Thyroid gland (tissue), 4 donors: ENCODE results near the gene ABCC1. TPM values are rescaled to one million over a fixed set of nuclear protein-coding genes. Genes with fewer than 3 reads are reported as not detected.

Experiments
- DNase-seq, 2 donors: peaks; one replicate each; pipeline ENCODE4 v3.0.0-alpha.2; 2019
- H3K27ac ChIP-seq, 3 donors: fragments of 200-600 bp; sonication (generic); 1 replicate in 2 of 3; 2 replicates in 1 of 3; pipeline ENCODE4 v1.5.1; 2016 to 2019; ENCODE audit warnings: mild to moderate bottlenecking in 1 of 3, moderate library complexity in 1 of 3
- H3K27me3 ChIP-seq: fragments of 200-600 bp; sonication (generic); one replicate; pipeline ENCODE4 v1.5.1; 2019
- H3K36me3 ChIP-seq, 2 donors: fragments of 200-600 bp; sonication (generic); one replicate each; pipeline ENCODE4 v1.5.1; 2016 to 2019
- H3K4me1 ChIP-seq, 2 donors: fragments of 200-600 bp; sonication (generic); one replicate each; pipeline ENCODE4 v1.5.1; 2017 to 2019
- H3K4me3 ChIP-seq, 3 donors: fragments of 200-600 bp; sonication (generic); replicated peaks in 1 of 3; 1 replicate in 2 of 3; 2 replicates in 1 of 3; pipeline ENCODE4 v1.5.1; 2016; ENCODE audit warnings: mild to moderate bottlenecking in 1 of 3
- H3K9me3 ChIP-seq: fragments of 200-600 bp; sonication (generic); one replicate; pipeline ENCODE4 v1.5.1; 2017
- POLR2A ChIP-seq, 2 donors: fragments of 450-650 bp; IDR thresholded peaks; one replicate each; pipeline ENCODE4 v1.6.1; 2017; ENCODE audit warnings: antibody characterized with exemption in 2 of 2, mild to moderate bottlenecking in 2 of 2, moderate library complexity in 1 of 2
- WGBS, 2 donors: methylation state at CpG; one replicate each; pipeline ENCODE4 v1.1.5; 2017; 5-methylcytosine and 5-hydroxymethylcytosine counted together
- intact Hi-C: fragments of 100-400 bp; cut with DNase I; formaldehyde crosslinking; loops from one replicate; pipeline ENCODE4 v1.15.1; 2023
- total RNA-seq, 4 donors: library from RNA; depleted of rRNA; stranded (reverse); fragments of >200 nt; gene quantifications; one replicate each; pipeline ENCODE4 v1.2.3, GENCODE V29; 2016
- TF ChIP-seq, protein P1 (sequence below), 6 experiments: fragments of 200-600 bp in 3 of 6; fragments of 450-650 bp in 3 of 6; sonication (generic) in 3 of 6; IDR thresholded peaks; one replicate each; pipeline ENCODE4 v1.5.1; 2016 to 2019; ENCODE audit warnings: antibody characterized with exemption in 6 of 6, mild to moderate bottlenecking in 2 of 6, inconsistent platforms in 1 of 6, moderate library complexity in 1 of 6

Gene ABCC1
- total RNA-seq, 4 donors from 2014 or later, result 42.7 to 76.7 (median 70.1) TPM

DNA sequence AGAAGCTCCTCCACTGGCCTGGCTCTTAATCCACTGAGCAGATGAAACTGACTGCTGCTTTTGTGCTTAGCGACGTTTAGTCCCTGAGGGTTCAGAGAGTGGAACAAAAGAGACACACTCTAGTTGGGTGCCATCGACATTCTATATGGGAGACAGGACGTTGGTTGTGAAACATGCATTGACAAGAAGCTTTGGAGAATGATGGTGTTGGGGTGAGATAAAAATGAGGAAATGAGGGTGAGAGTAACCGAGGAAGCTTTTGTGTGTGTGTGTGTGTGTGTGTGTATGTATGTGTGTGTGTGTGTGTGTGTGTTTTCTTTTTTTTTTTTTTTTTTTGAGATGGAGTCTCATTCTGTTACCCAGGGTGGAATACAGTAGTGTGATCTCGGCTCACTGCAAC lies 89.5 kb downstream of the ABCC1 start:
- Histone ChIP-seq H3K9me3 (no peaks in the 10 kb centered on the region), H3K27ac (peak overlapping the region in 2 of 3 donors; percentile 39 to 64), H3K4me1 (peaks cover 18 to 33% of the 10 kb centered on the region in 2 donors), H3K27me3 (no peaks in the 10 kb centered on the region), H3K36me3 (peaks cover 27 to 30% of the 10 kb centered on the region in 2 donors), H3K4me3 (no peak overlapping the region)
- intact Hi-C loops, result loop anchor here (10.0 kb wide), 1 partner anchor 46 kb away; no protein-coding TSS in a partner anchor
- 78 to 89% methylated on average over 6 of the region's 6 CpGs for WGBS, 2 donors
- no peak for TF ChIP-seq POLR2A (IDR thresholded peaks at IDR 0.05)
- TF ChIP-seq, protein P1, sequence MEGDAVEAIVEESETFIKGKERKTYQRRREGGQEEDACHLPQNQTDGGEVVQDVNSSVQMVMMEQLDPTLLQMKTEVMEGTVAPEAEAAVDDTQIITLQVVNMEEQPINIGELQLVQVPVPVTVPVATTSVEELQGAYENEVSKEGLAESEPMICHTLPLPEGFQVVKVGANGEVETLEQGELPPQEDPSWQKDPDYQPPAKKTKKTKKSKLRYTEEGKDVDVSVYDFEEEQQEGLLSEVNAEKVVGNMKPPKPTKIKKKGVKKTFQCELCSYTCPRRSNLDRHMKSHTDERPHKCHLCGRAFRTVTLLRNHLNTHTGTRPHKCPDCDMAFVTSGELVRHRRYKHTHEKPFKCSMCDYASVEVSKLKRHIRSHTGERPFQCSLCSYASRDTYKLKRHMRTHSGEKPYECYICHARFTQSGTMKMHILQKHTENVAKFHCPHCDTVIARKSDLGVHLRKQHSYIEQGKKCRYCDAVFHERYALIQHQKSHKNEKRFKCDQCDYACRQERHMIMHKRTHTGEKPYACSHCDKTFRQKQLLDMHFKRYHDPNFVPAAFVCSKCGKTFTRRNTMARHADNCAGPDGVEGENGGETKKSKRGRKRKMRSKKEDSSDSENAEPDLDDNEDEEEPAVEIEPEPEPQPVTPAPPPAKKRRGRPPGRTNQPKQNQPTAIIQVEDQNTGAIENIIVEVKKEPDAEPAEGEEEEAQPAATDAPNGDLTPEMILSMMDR (IDR thresholded peaks at IDR 0.05), result no peak
- no peak for DNase-seq

DNA sequence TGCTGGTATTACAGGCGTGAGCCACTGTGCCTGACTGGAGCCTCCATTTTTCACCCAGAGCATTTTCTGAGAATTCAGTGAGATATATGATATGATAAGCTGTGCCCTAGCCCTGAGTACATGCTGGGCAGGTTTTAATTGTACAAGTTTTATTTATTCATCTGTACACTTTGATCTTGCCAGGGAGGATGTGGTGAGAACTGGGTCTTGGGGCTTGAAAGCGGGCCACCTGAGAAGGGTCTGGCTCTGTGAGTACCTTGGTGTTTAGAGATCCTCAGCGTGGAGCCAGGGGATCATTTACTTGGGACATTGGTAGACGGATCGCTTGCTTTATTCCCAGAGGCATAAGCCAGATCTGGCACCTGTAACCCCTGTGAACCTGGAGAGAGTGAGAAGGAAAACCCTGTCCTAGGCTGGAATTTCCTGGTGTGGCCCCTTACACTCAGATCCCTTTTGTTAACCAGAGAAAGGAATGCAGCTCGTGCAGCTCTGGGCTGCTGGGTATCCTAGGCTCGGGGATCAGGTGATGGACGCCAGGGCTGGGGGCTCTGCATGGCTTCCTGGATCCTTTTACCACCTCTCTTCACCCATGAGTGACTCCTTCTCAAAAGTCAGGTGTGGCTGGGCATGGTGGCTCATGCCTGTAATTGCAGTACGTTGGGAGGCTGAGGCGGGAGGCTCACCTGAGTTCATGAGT lies 91.9 kb downstream of the ABCC1 start:
- peaks cover 36 to 40% of the 10 kb centered on the region in 2 donors for H3K36me3 ChIP-seq
- WGBS, 2 donors, result 90 to 95% methylated on average over 10 of the region's 10 CpGs
- intact Hi-C loops, result no loop called here
- H3K27me3 ChIP-seq, result no peaks in the 10 kb centered on the region
- no peak for DNase-seq
- no peaks in the 10 kb centered on the region for H3K9me3 ChIP-seq
- H3K4me3 ChIP-seq, result no peak overlapping the region
- peak overlapping the region in 1 of 3 donors; percentile 70 for H3K27ac ChIP-seq
- TF ChIP-seq, protein P1 (IDR thresholded peaks at IDR 0.05), result no peak
- TF ChIP-seq POLR2A (IDR thresholded peaks at IDR 0.05), result no peak
- peaks cover 20 to 36% of the 10 kb centered on the region in 2 donors for H3K4me1 ChIP-seq

DNA sequence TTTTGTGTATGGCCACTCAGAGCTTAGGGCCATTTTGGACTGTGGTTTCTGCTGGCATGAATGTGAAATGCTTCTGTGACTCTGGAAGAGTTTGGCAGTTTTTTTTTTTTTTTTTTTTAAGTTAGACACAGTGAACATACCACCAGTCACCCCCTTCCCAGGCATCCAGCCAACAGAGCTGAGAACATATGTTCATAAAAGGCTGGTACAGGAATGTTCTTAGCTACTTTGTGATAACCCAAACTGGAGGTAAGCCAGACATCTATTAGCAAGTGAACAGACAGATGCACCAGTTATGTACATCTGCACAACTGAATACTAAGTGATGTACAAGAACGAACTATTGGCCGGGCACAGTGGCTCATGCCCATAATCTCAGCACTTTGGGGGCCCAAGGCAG lies 92.7 kb downstream of the ABCC1 start:
- Histone ChIP-seq H3K9me3 (no peaks in the 10 kb centered on the region), H3K27ac (peak overlapping the region in 1 of 3 donors; percentile 70), H3K27me3 (no peaks in the 10 kb centered on the region), H3K4me1 (peaks cover 20 to 36% of the 10 kb centered on the region in 2 donors), H3K4me3 (no peak overlapping the region), H3K36me3 (peaks cover 36 to 40% of the 10 kb centered on the region in 2 donors)
- DNase-seq, result peak; percentile 54 to 63
- no peak for TF ChIP-seq POLR2A (IDR thresholded peaks at IDR 0.05)
- TF ChIP-seq, protein P1 (IDR thresholded peaks at IDR 0.05), result no peak
- intact Hi-C loops, result no loop called here
- WGBS, 2 donors, result 90 to 96% methylated on average over 2 of the region's 2 CpGs

DNA sequence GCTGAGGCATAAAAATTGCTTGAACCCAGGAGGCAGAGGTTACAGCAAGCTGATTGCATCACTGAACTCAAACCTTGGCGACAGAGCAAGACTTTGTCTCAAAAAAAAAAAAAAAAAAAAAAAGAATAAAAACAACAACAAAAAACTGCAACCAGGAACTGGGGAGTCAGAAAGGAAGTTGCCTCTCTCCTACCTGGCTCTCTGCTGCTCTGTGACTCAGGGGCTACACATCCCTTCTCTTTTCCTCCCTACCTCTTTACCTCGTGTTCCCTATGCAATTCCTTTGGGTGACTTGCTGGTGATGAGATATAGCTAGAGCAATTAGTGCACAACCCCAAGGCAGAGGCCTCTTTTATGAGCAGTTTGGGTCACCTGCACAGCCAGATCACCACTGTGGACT lies 95.9 kb downstream of the ABCC1 start:
- Histone ChIP-seq H3K9me3 (no peaks in the 10 kb centered on the region), H3K4me3 (no peak overlapping the region), H3K27me3 (no peaks in the 10 kb centered on the region), H3K36me3 (peaks cover 39 to 45% of the 10 kb centered on the region in 2 donors), H3K27ac (peak overlapping the region in 1 of 3 donors; percentile 9), H3K4me1 (peaks cover 31 to 38% of the 10 kb centered on the region in 2 donors)
- TF ChIP-seq, protein P1 (IDR thresholded peaks at IDR 0.05), result no peak
- no peak for TF ChIP-seq POLR2A (IDR thresholded peaks at IDR 0.05)
- no peak for DNase-seq
- intact Hi-C loops, result no loop called here
- WGBS, 2 donors, result 77 to 80% methylated on average over 2 of the region's 2 CpGs

DNA sequence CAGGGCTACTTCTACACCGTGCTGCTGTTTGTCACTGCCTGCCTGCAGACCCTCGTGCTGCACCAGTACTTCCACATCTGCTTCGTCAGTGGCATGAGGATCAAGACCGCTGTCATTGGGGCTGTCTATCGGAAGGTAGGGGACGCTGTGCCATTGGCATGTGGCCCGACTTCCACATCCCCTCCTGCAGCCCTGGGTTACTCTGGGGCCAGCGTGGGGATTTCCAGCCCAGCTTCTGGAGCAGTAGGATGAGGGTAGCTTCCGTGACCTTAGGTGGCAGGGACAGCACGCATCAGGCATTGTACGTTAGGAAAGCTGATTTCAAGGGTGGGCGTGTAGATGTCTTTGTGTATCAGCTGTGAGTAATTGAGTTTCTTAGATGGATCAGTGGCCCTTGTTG lies 96.5 kb downstream of the ABCC1 start:
- Histone ChIP-seq H3K27ac (peak overlapping the region in 1 of 3 donors; percentile 9), H3K4me1 (peaks cover 32 to 36% of the 10 kb centered on the region in 2 donors), H3K27me3 (no peaks in the 10 kb centered on the region), H3K4me3 (no peak overlapping the region), H3K36me3 (peaks cover 39 to 45% of the 10 kb centered on the region in 2 donors), H3K9me3 (no peaks in the 10 kb centered on the region)
- WGBS, 2 donors, result 75 to 82% methylated on average over 12 of the region's 12 CpGs
- intact Hi-C loops, result no loop called here
- TF ChIP-seq POLR2A (IDR thresholded peaks at IDR 0.05), result no peak
- TF ChIP-seq, protein P1 (IDR thresholded peaks at IDR 0.05), result peak in 1 of 6 experiments; percentile 16
- no peak for DNase-seq
